ENCODE measurements around the gene SLC25A22.

The SLC25A22 gene

DNA sequence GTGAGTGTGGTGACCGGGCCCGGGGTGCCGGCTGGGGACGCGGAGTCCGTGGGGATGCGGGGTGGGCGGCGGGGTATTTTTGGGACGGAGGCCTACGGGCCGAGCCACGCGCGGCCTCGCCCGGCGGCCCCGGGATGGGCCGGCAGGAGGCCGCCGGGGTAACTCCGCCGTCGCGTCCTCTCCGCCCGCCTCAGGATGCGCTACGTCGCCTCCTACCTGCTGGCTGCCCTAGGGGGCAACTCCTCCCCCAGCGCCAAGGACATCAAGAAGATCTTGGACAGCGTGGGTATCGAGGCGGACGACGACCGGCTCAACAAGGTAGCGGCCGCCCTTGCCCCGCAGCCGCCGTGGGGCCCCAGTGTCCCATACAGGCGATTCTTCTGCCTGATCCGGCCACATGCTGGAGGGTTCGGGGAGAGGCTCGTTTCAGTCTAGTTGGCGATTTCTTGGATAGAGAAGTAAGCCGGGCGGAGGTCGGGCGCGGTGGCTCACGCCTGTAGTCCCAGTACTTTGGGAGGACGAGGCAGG lies 12.0 kb upstream of the SLC25A22 start:
- peaks cover 53% of the 10 kb centered on the region for H3F3A ChIP-seq (ENCODE audit: insufficient read depth)
- no peaks in the 10 kb centered on the region for H3K27me3 ChIP-seq (ENCODE audit: low read length)
- H3K9me2 ChIP-seq (replicated peaks; ENCODE audit: insufficient read depth, low read length), result no peaks in the 10 kb centered on the region
- H3K4me3 ChIP-seq (ENCODE audit: insufficient read depth, low read length, poor library complexity, severe bottlenecking), result peak overlapping the region; percentile 71
- peaks cover 36% of the 10 kb centered on the region for H3K79me2 ChIP-seq (ENCODE audit: insufficient read depth, low read length)
- peak overlapping the region; percentile 73 for H3K4me2 ChIP-seq (ENCODE audit: low read depth, low read length, poor library complexity, severe bottlenecking)
- H3K36me3 ChIP-seq (ENCODE audit: low read length), result peaks cover 25% of the 10 kb centered on the region
- peak overlapping the region; percentile 85 for H3K27ac ChIP-seq (ENCODE audit: low read depth, low read length)
- peak overlapping the region; percentile 95 for H3K9ac ChIP-seq (ENCODE audit: low read length)
- H2AFZ ChIP-seq (ENCODE audit: low read depth, low read length, severe bottlenecking), result no peak overlapping the region
- TF ChIP-seq, protein P1, sequence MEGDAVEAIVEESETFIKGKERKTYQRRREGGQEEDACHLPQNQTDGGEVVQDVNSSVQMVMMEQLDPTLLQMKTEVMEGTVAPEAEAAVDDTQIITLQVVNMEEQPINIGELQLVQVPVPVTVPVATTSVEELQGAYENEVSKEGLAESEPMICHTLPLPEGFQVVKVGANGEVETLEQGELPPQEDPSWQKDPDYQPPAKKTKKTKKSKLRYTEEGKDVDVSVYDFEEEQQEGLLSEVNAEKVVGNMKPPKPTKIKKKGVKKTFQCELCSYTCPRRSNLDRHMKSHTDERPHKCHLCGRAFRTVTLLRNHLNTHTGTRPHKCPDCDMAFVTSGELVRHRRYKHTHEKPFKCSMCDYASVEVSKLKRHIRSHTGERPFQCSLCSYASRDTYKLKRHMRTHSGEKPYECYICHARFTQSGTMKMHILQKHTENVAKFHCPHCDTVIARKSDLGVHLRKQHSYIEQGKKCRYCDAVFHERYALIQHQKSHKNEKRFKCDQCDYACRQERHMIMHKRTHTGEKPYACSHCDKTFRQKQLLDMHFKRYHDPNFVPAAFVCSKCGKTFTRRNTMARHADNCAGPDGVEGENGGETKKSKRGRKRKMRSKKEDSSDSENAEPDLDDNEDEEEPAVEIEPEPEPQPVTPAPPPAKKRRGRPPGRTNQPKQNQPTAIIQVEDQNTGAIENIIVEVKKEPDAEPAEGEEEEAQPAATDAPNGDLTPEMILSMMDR (IDR thresholded peaks at IDR 0.05; ENCODE audit: insufficient read depth, low read length, poor library complexity, severe bottlenecking), result no peak
- TF ChIP-seq EZH2phosphoT487 (conservative IDR thresholded peaks at IDR 0.05; ENCODE audit: low read length), result no peak
- H3K9me3 ChIP-seq (ENCODE audit: insufficient read depth, low read length), result no peaks in the 10 kb centered on the region
- H4K20me1 ChIP-seq (ENCODE audit: low read depth, low read length), result peaks cover 10% of the 10 kb centered on the region; the same call in 1 of the 2 replicates

DNA sequence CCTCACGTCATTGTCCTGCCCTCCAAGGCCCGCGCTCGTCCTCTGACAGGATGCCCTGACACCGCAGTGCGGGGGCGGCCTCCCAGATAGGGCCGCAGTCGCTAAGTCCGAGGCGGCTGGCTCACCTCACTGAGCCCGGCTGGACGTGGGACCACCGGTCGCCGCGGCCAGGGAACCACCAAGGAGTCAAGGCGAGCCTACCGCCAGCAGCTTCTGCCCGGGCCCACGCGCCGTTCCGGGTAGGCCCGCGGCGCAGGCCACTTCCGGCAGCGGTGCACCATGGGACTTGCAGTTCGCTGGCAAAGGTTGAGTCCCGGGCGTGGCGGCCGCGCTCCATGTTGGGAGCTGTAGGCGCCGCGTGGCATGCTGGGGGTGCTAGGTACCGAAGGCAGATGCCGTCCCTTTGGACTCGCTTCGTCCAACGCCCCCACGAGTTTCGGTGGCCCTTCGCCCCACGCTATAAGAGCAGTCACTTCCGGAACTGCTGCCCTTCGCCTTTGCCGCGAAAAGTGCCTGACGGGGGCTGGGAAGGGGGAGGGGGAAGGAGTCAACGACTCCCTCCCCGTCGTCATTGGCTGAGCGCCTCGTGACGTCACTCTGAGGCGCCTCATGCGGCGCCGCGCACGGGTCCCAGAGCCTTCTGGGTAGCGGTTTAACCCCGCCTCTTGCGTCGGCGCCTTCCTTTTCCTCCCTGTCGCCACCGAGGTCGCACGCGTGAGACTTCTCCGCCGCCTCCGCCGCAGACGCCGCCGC lies 11.4 kb upstream of the SLC25A22 start, which contains the start of gene RPLP2:
Gene RPLP2 (plus strand): TSS at position 681 of the 753 bp plus-strand sequence. CDS start 268 bp downstream, outside the sequence.
- peak within 1 kb of the TSS; percentile 85 for H3K27ac ChIP-seq (ENCODE audit: low read depth, low read length)
- H3K9me2 ChIP-seq (replicated peaks; ENCODE audit: insufficient read depth, low read length), result no peaks in the 10 kb centered on the region
- H3K79me2 ChIP-seq (ENCODE audit: insufficient read depth, low read length), result peaks cover 36% of the 10 kb centered on the region
- no peaks in the 10 kb centered on the region for H3K9me3 ChIP-seq (ENCODE audit: insufficient read depth, low read length)
- H3F3A ChIP-seq (ENCODE audit: insufficient read depth), result peaks cover 53% of the 10 kb centered on the region
- H3K36me3 ChIP-seq (ENCODE audit: low read length), result peaks cover 25% of the 10 kb centered on the region
- H3K4me2 ChIP-seq (ENCODE audit: low read depth, low read length, poor library complexity, severe bottlenecking), result peak within 1 kb of the TSS; percentile 84
- peak within 1 kb of the TSS; percentile 71 for H3K4me3 ChIP-seq (ENCODE audit: insufficient read depth, low read length, poor library complexity, severe bottlenecking)
- peaks cover 10% of the 10 kb centered on the region; the same call in 1 of the 2 replicates for H4K20me1 ChIP-seq (ENCODE audit: low read depth, low read length)
- TF ChIP-seq, protein P1 (IDR thresholded peaks at IDR 0.05; ENCODE audit: insufficient read depth, low read length, poor library complexity, severe bottlenecking), result no peak
- TF ChIP-seq EZH2phosphoT487 (conservative IDR thresholded peaks at IDR 0.05; ENCODE audit: low read length), result no peak
- H3K27me3 ChIP-seq (ENCODE audit: low read length), result no peaks in the 10 kb centered on the region
- peak within 1 kb of the TSS; percentile 95 for H3K9ac ChIP-seq (ENCODE audit: low read length)
- H2AFZ ChIP-seq (ENCODE audit: low read depth, low read length, severe bottlenecking), result peak within 1 kb of the TSS; percentile 92

DNA sequence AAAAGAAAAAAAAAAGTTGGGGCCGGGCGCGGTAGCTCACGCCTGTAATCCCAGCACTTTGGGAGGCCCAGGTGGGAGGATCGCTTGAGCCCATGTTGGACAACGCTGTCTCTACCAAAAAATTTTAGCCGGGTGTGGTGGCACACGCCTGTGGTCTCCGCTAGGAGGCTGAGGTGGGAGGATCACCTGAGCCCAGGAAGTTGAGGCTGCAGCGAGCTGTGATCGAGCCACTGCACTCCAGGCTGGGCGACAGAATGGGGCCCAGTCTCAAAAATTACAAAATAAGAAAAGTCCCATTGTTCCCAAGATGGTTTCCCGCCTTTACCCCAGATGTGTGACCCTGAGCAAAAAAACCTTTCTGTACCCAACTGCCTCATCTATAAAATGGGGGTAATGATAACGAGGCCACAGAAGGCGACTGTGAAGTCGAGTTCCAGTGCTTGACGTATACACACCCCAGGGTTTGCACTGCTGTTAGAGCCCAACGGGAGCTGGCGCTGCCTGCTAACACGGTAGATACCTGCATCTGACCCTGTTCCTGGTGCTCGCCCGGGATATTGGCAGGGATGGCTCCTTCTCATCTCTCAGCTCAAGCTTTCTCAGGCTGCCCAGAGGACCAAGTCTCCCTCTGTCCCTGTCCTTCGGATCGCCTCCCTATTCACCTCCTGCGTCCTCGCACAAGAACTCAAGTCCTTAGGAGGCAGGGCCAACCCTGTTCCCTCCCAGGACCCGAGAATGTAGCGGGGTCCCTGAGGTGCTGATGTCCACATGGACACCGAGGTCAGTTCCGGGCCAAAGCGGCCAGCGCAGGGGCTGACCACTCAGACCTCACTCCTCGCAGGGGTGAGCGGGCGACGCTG lies 10.6 kb upstream of the SLC25A22 start:
- Histone ChIP-seq H3K4me2 (ENCODE audit: low read depth, low read length, poor library complexity, severe bottlenecking) (peak overlapping the region; percentile 84), H3K9me2 (replicated peaks; ENCODE audit: insufficient read depth, low read length) (no peaks in the 10 kb centered on the region), H3K9ac (ENCODE audit: low read length) (peak overlapping the region; percentile 95), H3K79me2 (ENCODE audit: insufficient read depth, low read length) (peaks cover 36% of the 10 kb centered on the region), H3K36me3 (ENCODE audit: low read length) (peaks cover 25% of the 10 kb centered on the region), H4K20me1 (ENCODE audit: low read depth, low read length) (peaks cover 10% of the 10 kb centered on the region; the same call in 1 of the 2 replicates), H2AFZ (ENCODE audit: low read depth, low read length, severe bottlenecking) (peak overlapping the region; percentile 20), H3K9me3 (ENCODE audit: insufficient read depth, low read length) (no peaks in the 10 kb centered on the region), H3K27me3 (ENCODE audit: low read length) (no peaks in the 10 kb centered on the region), H3F3A (ENCODE audit: insufficient read depth) (peaks cover 47% of the 10 kb centered on the region), H3K27ac (ENCODE audit: low read depth, low read length) (peak overlapping the region; percentile 85), H3K4me3 (ENCODE audit: insufficient read depth, low read length, poor library complexity, severe bottlenecking) (peak overlapping the region; percentile 71)
- TF ChIP-seq EZH2phosphoT487 (conservative IDR thresholded peaks at IDR 0.05; ENCODE audit: low read length), result no peak
- TF ChIP-seq, protein P1 (IDR thresholded peaks at IDR 0.05; ENCODE audit: insufficient read depth, low read length, poor library complexity, severe bottlenecking), result no peak
